SK-N-SH (cell line): ENCODE data around the gene FMNL2. TPM values are rescaled to one million over a fixed set of nuclear protein-coding genes. Genes with fewer than 3 reads are reported as not detected.

ENCODE experiments used
- CTCF ChIA-PET: fragments of 300-600, 350-600 bp; formaldehyde crosslinking; extraction: SDS; loops from one replicate; lab custom pipeline; 2021; lab: Yijun Ruan, JAX
- POLR2A ChIA-PET: fragments of 350-600 bp; sonication (Branson Sonifier 250); formaldehyde crosslinking; extraction: SDS; loops from one replicate; lab custom pipeline; 2020; ENCODE audit warnings: antibody characterized with exemption, inconsistent platforms; lab: Yijun Ruan, JAX
- DNase-seq: peaks from one replicate; pipeline ENCODE4 v3.0.0; 2012
- H2AFZ ChIP-seq: fragments of 200-600 bp; sonication (generic); 2 replicates; pipeline ENCODE4 v1.8.1; 2016; ENCODE audit warnings: antibody characterized with exemption, mild to moderate bottlenecking, low read depth
- H3F3A ChIP-seq: fragments of 200-600 bp; sonication (generic); replicated peaks from 2 replicates; pipeline ENCODE3; 2016; ENCODE audit warnings: antibody characterized with exemption, mild to moderate bottlenecking; ENCODE audit not compliant: insufficient read depth
- H3K27ac ChIP-seq, 2 experiments: fragments of 200-500 bp in 1 of 2; fragments of 200-600 bp in 1 of 2; sonication (Bioruptor generic) in 1 of 2; sonication (generic), shearing (Covaris generic) in 1 of 2; 2 replicates each; pipeline versions ENCODE4 v1.5.1 to v1.6.1; 2014 to 2016; ENCODE audit warnings: low read depth in 2 of 2, inconsistent platforms in 1 of 2, low read length in 1 of 2, mild to moderate bottlenecking in 1 of 2, mixed read lengths in 1 of 2
- H3K27me3 ChIP-seq: fragments of 200-600 bp; sonication (generic), shearing (Covaris generic); 2 replicates; pipeline ENCODE4 v1.6.1; 2016; ENCODE audit warnings: mixed run types; ENCODE audit not compliant: insufficient read depth
- H3K36me3 ChIP-seq, 2 experiments: fragments of 200-500 bp in 1 of 2; fragments of 200-600 bp in 1 of 2; sonication (Bioruptor generic) in 1 of 2; sonication (generic) in 1 of 2; replicated peaks in 1 of 2; 2 replicates each; pipeline versions ENCODE3 to v1.5.1; 2014 to 2016; ENCODE audit warnings: low read length in 1 of 2, mild to moderate bottlenecking in 1 of 2; ENCODE audit not compliant: insufficient read depth in 2 of 2, control insufficient read depth in 1 of 2
- H3K4me1 ChIP-seq, 2 experiments: fragments of 200-500 bp in 1 of 2; fragments of 200-600 bp in 1 of 2; sonication (Bioruptor generic) in 1 of 2; sonication (generic), shearing (Covaris generic) in 1 of 2; 2 replicates each; pipeline versions ENCODE4 v1.5.1 to v1.6.1; 2014 to 2016; ENCODE audit warnings: low read depth in 1 of 2, low read length in 1 of 2, mixed run types in 1 of 2; ENCODE audit not compliant: insufficient read depth in 2 of 2, control insufficient read depth in 1 of 2
- H3K4me2 ChIP-seq: fragments of 200-600 bp; sonication (generic), shearing (Covaris generic); 2 replicates; pipeline ENCODE4 v1.6.1; 2017; ENCODE audit warnings: mixed run types
- H3K4me3 ChIP-seq, 2 experiments: fragments of 200-500 bp in 1 of 2; fragments of 200-600 bp in 1 of 2; sonication (Bioruptor generic) in 1 of 2; sonication (generic), shearing (Covaris generic) in 1 of 2; 2 replicates each; pipeline versions ENCODE4 v1.5.1 to v1.8.1; 2014 to 2016; ENCODE audit warnings: low read depth in 2 of 2, inconsistent platforms in 1 of 2, low read length in 1 of 2, mild to moderate bottlenecking in 1 of 2, mixed read lengths in 1 of 2, moderate library complexity in 1 of 2
- H3K79me2 ChIP-seq: fragments of 200-600 bp; sonication (generic); 2 replicates; pipeline ENCODE4 v1.8.1; 2017; ENCODE audit warnings: mild to moderate bottlenecking; ENCODE audit not compliant: insufficient read depth
- H3K9ac ChIP-seq: fragments of 200-600 bp; sonication (generic); 2 replicates; pipeline ENCODE4 v1.6.1; 2017; ENCODE audit warnings: mixed run types
- H3K9me2 ChIP-seq: fragments of 200-600 bp; sonication (generic); 2 replicates; pipeline ENCODE4 v1.6.1; 2017; ENCODE audit warnings: mixed run types
- H3K9me3 ChIP-seq: fragments of 200-600 bp; sonication (generic); 2 replicates; pipeline ENCODE4 v1.6.1; 2017; ENCODE audit warnings: mixed run types, mild to moderate bottlenecking, moderate library complexity
- H4K20me1 ChIP-seq: fragments of 200-600 bp; sonication (generic); 2 replicates; pipeline ENCODE4 v1.6.1; 2017; ENCODE audit warnings: mild to moderate bottlenecking, mixed run types; ENCODE audit not compliant: insufficient read depth
- FOSL2 ChIP-seq: IDR thresholded peaks from 2 replicates; pipeline ENCODE4 v1.4.0; 2012; ENCODE audit warnings: low read depth, mild to moderate bottlenecking, moderate library complexity, borderline replicate concordance
- MXI1 ChIP-seq: IDR thresholded peaks from 2 replicates; pipeline ENCODE4 v1.6.1; 2012; ENCODE audit warnings: mild to moderate bottlenecking, low read depth, low read length, improper control_type of control experiment
- RAD21 ChIP-seq: IDR thresholded peaks from 2 replicates; pipeline ENCODE4 v1.6.1; 2012; ENCODE audit warnings: mild to moderate bottlenecking, low read length
- SMC3 ChIP-seq: IDR thresholded peaks from 2 replicates; pipeline ENCODE4 v1.6.1; 2012; ENCODE audit warnings: low read depth, low read length, improper control_type of control experiment
- TAF1 ChIP-seq: IDR thresholded peaks from 2 replicates; pipeline ENCODE4 v1.6.1; 2012; ENCODE audit warnings: low read depth, mild to moderate bottlenecking, low read length, moderate library complexity, borderline replicate concordance
- TEAD4 ChIP-seq: IDR thresholded peaks from 2 replicates; pipeline ENCODE4 v1.4.0; 2012; ENCODE audit warnings: mild to moderate bottlenecking, borderline replicate concordance; ENCODE audit not compliant: insufficient read depth
- YY1 ChIP-seq: IDR thresholded peaks from 2 replicates; pipeline ENCODE4 v1.4.0; 2012; ENCODE audit warnings: low read depth, mild to moderate bottlenecking
- WGBS: methylation state at CpG from one replicate; pipeline ENCODE4 v1.1.6; 2017; ENCODE audit warnings: low lambda C conversion rate; 5-methylcytosine and 5-hydroxymethylcytosine counted together
- polyA plus RNA-seq, 3 experiments: library from polyadenylated mRNA; depleted of rRNA; stranded (reverse); fragments of >200 nt; gene quantifications; 2 replicates each; pipeline ENCODE4 v1.2.3, GENCODE V29; 2012
- TF ChIP-seq, protein P1 (sequence below): IDR thresholded peaks from 2 replicates; pipeline ENCODE4 v1.4.0; 2012; ENCODE audit warnings: low read depth, borderline replicate concordance
- TF ChIP-seq, protein P2 (sequence below): fragments of 150-350 bp; IDR thresholded peaks from 2 replicates; pipeline ENCODE4 v1.6.1; 2017; ENCODE audit warnings: antibody characterized with exemption, low read length, low read depth, borderline replicate concordance
- TF ChIP-seq, protein P3 (sequence below): IDR thresholded peaks from 2 replicates; pipeline ENCODE4 v1.4.0; 2012; ENCODE audit warnings: low read depth
- TF ChIP-seq, protein P4 (sequence below): IDR thresholded peaks from 2 replicates; pipeline ENCODE4 v1.4.0; 2012; ENCODE audit warnings: low read depth, borderline replicate concordance

FMNL2 gene
- polyA plus RNA-seq, 1 of the 3 experiments (the other 2 are of a cell fraction) = 14.5 TPM

DNA sequence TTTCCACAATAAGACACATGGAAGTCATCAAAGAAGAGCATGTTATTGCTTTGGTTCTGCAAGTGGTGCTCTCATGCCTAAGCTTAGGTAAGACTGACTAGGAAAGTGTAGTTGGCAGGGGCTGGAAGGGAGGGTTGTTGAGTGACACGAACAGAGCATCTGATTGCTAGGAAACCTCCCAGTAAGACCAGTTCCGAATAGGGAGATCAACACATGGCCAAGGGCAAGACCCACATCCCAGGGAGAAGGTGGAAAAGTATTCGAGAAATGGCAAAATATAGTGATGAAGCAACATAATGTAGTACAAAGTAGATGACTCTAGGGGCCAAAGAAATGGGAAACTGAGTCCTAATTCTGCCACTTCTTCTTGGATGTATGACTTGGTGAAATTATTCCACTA, 33.8 kb upstream of the FMNL2 start:
- ChIA-PET CTCF (no interaction called here), POLR2A (no interaction called here)
- H3K36me3 ChIP-seq = no peaks in the 10 kb centered on the region
- H4K20me1 ChIP-seq = no peaks in the 10 kb centered on the region
- H3K27me3 ChIP-seq = no peaks in the 10 kb centered on the region; the same call in 1 of the 2 replicates
- H3K4me1 ChIP-seq = no peaks in the 10 kb centered on the region
- H3K9ac ChIP-seq = no peak overlapping the region
- no peak overlapping the region for H2AFZ ChIP-seq
- no peak overlapping the region for H3K4me3 ChIP-seq
- WGBS = 47% methylated on average over 3 of the region's 3 CpGs
- no peaks in the 10 kb centered on the region for H3K9me3 ChIP-seq
- TF ChIP-seq YY1 (no peak), FOSL2 (no peak)
- H3K4me2 ChIP-seq = no peak overlapping the region
- no peak overlapping the region for H3K27ac ChIP-seq
- no peaks in the 10 kb centered on the region for H3K79me2 ChIP-seq
- no peaks in the 10 kb centered on the region for H3F3A ChIP-seq
- H3K9me2 ChIP-seq = no peaks in the 10 kb centered on the region
- no peak for DNase-seq

DNA sequence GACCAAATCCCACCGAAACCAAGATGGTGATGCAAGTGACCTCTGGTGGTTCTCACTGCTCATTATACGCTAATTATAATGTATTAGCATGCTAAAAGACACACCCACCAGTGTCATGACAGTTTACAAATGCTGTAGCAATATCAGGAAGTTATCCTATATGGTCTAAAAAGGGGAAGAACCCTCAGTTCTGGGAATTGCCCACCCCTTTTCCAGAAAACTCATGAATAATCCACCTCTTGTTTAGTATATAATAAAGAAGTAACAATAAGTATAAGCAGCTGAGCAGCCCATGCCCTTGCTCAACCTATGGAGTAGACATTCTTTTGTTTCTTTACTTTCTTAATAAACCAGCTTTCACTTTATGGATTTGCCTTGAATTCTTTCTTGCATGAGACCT, 31.0 kb upstream of the FMNL2 start:
- no peaks in the 10 kb centered on the region for H3K79me2 ChIP-seq

More for the DNA sequence above, 31.0 kb upstream of the FMNL2 start:
- no peaks in the 10 kb centered on the region for H4K20me1 ChIP-seq
- 72% methylated on average over 2 of the region's 2 CpGs for WGBS
- H3K27ac ChIP-seq = no peak overlapping the region
- H3K36me3 ChIP-seq = no peaks in the 10 kb centered on the region
- no peaks in the 10 kb centered on the region for H3F3A ChIP-seq
- CTCF ChIA-PET = no interaction called here
- H3K4me1 ChIP-seq = no peaks in the 10 kb centered on the region
- no peaks in the 10 kb centered on the region; the same call in 1 of the 2 replicates for H3K27me3 ChIP-seq
- H3K9me3 ChIP-seq = no peaks in the 10 kb centered on the region
- H2AFZ ChIP-seq = no peak overlapping the region
- POLR2A ChIA-PET = no interaction called here
- DNase-seq = no peak
- H3K9ac ChIP-seq = no peak overlapping the region
- H3K4me3 ChIP-seq = no peak overlapping the region
- TF ChIP-seq, protein P1, sequence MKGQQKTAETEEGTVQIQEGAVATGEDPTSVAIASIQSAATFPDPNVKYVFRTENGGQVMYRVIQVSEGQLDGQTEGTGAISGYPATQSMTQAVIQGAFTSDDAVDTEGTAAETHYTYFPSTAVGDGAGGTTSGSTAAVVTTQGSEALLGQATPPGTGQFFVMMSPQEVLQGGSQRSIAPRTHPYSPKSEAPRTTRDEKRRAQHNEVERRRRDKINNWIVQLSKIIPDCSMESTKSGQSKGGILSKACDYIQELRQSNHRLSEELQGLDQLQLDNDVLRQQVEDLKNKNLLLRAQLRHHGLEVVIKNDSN = no peak
- TF ChIP-seq TAF1 (no peak), TEAD4 (no peak), SMC3 (no peak), MXI1 (no peak), RAD21 (no peak)
- TF ChIP-seq, protein P2, sequence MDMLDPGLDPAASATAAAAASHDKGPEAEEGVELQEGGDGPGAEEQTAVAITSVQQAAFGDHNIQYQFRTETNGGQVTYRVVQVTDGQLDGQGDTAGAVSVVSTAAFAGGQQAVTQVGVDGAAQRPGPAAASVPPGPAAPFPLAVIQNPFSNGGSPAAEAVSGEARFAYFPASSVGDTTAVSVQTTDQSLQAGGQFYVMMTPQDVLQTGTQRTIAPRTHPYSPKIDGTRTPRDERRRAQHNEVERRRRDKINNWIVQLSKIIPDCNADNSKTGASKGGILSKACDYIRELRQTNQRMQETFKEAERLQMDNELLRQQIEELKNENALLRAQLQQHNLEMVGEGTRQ = no peak
- TF ChIP-seq, protein P3, sequence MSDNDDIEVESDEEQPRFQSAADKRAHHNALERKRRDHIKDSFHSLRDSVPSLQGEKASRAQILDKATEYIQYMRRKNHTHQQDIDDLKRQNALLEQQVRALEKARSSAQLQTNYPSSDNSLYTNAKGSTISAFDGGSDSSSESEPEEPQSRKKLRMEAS = no peak
- TF ChIP-seq, protein P4, sequence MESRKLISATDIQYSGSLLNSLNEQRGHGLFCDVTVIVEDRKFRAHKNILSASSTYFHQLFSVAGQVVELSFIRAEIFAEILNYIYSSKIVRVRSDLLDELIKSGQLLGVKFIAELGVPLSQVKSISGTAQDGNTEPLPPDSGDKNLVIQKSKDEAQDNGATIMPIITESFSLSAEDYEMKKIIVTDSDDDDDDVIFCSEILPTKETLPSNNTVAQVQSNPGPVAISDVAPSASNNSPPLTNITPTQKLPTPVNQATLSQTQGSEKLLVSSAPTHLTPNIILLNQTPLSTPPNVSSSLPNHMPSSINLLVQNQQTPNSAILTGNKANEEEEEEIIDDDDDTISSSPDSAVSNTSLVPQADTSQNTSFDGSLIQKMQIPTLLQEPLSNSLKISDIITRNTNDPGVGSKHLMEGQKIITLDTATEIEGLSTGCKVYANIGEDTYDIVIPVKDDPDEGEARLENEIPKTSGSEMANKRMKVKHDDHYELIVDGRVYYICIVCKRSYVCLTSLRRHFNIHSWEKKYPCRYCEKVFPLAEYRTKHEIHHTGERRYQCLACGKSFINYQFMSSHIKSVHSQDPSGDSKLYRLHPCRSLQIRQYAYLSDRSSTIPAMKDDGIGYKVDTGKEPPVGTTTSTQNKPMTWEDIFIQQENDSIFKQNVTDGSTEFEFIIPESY = no peak
- TF ChIP-seq, all 33 proteins: peak for 0
- no peak overlapping the region for H3K4me2 ChIP-seq
- no peaks in the 10 kb centered on the region for H3K9me2 ChIP-seq
